EH (cell line): ENCODE data around the gene PAX8.
A peak's percentile ranks its signal among the peaks of the same experiment; 100 is the strongest.

Experiments used
- DNase-seq: peaks from one replicate; pipeline ENCODE4 v3.0.0-alpha.2; 2015; ENCODE audit warnings: low read depth

Gene PAX8

DNA sequence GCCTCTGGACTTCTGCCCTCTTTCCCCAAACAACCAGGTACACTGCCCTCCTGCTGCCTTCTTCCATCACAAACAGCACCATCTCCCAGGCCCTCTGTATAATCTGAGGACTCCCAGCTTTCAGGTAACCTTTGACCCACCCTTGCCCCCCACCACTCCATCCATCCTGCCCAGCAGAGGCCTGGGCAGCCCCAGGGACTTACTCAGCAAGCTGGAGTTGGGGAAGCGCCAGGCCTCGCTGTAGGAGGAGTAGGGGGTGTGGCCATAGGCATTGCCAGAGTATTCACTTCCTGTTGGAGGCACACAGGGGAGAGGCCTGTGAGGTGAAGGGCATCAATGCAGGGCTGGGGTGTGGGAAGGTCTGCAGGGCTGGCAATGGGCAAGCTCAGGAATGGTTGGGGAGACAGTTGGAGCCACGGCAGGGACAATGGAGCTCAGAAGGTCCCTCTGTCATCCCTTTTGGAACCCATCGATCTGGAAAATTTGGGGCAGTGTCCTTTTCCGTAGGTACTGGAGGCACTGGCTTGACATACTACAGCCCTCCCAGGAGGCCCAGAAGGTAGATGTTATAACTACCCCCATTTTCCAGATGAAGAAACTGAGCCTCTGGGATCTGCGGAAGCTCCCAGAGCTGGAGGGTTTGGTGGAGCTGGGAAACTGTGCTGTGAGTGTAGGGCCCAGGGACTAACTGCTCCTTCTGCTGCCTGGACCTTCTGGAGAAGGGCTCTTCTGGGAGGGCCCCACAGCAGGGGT is 58.7 kb downstream of the PAX8 start:
- peak; percentile 69 for DNase-seq

DNA sequence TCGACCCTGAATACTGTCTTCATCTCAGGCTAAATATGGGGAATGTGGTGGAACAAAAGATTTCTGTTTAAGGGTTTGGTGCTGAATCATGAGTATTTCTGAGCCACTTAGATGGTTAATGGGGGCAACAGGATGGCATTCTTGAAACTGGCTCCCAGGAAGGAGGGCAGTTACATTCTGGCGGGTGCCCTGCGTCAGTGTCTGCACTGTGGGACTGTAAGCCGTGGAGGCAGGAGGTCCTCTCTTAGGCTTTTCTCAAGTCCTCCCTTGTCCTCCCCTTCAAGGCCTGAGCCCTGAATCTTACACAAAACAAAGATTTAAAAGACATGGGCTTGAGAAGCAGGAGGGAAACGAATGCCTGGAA is 59.2 kb downstream of the PAX8 start:
- DNase-seq, result no peak

DNA sequence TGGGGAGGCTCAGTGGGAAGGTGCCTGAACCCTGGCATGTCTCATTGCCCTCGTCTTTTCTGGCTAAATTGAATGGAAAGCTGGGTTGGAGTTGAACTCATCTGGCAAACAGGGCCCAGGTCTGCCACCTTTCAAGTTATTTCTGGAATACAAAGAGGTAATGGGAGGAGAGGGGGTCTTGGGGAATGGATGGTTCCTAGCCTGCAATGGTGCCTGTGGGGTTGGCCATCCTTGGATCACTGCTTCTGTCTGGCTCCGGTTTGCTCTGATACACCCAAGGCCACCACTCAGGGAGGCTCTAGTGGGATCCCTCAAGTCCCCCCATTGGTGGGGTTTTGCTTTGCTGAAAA is 59.7 kb downstream of the PAX8 start:
- no peak for DNase-seq

DNA sequence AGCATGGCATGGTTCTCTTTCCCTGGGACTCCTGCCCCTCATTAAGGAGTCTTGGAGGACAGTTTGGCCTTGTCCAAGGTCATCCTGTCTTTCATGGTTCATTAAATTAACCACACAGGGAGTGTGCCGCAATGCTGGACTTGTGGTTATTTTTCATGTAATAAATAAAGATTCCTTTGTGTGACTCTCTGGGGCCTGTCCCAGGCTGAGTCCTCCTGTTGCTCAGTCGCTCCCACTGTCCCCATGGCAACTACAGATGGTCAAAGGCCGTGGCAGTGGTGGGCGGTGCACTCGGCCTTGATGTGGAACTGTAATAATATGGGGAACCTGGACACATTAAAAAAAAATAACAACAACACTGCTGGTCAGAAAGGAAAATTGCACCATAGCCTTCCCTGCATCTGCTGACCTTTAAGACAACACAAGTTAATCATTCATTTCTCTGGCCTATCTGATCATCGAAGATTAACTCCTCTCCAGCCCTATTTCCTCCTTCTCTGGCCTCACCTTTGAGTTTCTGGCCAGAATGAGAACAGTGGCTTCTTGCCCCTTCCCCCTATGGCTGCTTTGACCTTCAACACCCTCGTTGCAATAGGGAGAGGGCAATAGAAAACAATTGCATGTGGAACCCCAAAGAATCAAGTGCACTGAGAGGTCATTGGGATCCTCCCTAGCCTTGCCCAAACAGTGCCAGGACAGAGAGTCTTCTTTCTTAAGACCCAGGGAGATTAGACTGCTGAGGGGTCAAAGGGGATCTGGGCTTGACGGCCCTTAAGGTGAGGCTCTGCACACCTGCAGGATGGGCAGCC is 60.2 kb downstream of the PAX8 start:
- DNase-seq, result peak; percentile 75

DNA sequence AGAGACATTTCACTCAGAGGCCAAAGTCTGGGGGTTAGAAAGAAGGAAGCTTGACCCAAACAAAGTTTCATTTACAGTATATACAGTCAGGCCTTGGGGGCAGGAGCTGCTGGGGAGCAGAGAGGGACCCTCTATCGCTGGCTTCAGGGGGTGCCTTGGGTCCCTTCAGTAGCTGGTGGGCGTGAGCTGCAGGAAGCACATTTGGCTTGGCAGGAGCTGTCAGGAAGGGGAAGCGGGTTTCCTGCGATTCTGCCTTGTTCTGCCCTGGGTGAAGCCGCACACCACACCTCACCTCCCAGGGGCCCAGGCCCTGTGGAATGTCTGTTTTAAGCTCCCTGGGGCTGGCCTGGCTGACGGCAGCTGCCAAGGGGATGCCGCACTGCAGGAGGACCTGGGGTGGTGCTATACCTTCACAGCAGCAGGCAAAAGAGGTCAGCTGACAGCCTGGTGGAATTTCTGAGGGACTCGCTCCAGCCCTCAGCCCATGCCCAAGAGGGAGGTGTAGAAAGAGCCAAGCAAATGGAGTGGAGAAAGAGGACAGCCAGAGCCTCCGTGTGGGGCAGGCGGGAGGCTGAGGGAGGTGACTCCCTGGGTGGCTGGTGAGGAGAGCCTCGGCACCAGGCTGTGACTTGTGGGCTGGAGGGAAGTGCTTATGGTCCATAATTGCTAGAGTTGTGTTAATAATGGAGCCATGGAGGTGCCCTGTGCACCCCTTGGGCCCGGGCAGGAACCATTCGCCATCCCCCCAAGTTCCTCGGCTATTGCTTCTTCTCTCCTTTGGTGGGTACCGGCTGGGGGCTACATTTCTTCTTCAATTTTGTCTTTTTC is 61.1 kb downstream of the PAX8 start:
- no peak for DNase-seq

DNA sequence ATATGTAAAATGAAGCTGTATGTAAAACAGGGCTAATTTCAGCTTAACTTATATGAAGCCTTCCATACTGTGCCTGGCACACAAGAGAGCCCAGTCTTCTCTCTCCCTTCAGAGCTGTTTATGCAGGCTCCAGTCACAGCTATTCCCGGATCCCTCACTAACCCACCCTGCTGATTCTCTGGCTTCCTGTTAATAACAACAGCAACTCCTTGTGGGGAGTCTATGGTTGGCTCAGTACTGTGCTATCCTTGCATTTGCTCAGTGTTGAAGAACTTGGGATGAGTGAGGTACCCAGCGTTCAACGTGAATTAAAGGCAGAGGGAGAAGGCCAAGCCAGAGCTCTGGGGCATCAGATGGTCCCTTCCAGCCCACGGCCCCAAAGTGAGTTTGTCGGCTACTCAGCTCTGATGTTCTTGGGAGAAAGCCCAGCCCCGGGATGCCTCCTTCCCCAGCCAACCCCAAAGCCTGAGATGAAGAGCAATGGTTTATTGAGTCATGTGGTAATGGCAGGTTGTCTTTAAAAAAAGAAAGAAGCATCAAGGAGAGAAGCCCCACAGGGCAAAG is 61.7 kb downstream of the PAX8 start:
- DNase-seq, result no peak

DNA sequence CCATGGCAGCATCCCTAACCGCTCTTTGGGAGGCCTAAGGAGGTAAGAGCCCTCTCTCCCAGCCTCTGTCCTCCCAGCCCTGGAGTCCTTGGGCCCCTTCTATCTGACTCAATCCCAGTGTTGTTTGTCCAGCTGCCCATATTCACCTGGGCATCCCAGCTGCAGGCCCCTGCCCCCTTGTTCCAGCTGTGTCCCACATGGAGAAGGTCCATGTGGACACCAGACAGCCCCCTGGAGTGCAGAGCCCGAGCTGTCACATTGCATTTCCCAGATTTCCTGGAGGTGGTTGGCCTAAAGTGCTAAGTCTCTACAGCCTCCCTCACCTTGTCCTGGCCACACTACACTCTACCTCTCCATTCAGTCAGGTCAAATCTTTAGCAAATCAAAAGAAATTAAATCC is 62.4 kb downstream of the PAX8 start:
- DNase-seq, result no peak

DNA sequence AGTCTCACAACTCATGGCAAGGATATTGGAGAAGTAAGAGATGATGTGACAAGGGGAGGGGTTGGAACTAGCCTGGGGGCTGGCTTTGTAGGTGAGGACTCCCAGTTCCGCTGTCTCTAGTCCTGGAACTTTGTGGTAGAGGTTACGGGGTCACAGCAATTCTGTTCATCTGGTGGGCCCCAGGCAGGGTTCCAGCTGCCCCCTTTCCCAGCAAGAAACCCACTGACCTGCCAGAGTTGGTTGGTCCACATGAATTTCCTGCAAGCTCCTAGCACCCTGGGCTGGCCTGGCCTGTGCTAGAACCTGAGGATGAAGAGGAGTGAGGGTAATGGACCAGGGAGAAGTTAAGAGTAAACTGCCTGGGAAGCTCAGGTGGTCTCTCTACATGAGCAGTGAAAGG is 63.7 kb downstream of the PAX8 start:
- DNase-seq, result no peak

DNA sequence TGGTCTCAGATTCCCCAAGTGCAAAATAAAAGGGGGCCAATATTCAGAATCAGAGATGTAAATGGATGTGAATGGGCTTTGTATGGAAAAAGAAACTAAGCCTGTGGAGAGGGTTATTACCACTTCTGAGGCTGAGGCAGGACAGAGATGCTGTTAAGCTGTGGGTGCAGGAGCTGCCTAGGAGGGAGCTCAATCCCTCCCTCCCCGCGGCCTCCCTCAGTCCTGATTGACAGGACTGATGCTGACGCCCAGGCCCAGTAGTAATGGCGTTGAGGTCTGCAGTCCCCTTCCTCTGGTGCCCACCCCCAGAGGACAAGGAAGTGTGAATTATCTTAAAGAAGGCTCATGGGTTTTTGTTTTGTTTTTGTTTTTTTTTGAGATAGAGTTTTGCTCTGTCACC is 64.6 kb downstream of the PAX8 start:
- no peak for DNase-seq

DNA sequence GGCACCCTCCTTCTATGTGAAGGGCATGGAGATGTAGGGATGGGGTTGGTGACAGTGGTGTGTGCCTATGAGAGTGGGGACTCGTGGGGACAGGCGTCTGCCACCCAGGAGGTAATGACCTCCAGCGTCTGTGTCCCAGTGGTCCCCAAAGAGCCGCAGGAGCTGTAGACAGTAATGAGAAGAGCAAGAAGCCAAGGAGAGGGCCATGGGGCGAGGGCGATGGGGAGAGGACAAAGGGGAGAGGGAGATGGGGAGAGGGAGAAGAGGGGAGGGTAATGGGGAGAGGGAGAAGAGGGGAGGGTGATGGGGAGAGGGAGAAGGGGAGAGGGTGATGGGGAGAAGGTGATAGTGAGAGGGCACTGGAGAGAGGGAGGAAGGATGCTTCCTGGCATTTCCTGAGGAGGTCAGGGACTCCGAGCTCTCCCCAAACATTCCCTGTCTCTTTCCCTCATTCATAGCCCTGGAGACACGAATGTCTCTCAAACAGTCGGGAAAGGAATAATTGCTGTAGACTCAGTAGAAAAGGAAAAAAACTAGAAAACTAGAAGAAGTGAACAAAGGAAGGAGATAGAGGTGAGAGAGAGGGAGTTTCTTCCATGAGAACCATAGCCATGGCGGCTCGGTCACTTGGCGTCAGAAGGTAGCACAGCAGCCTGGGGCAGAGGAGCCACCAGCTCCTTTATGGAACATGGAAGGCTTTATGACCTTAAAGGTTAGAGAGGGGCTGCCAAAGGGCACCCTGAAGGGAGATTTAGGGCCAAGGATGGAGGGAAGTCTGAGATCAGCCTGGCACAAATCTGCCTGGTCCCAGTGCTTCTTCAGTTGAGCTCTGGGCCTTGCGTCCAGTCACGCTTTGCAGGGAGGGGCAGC is 65.4 kb downstream of the PAX8 start:
- no peak for DNase-seq

DNA sequence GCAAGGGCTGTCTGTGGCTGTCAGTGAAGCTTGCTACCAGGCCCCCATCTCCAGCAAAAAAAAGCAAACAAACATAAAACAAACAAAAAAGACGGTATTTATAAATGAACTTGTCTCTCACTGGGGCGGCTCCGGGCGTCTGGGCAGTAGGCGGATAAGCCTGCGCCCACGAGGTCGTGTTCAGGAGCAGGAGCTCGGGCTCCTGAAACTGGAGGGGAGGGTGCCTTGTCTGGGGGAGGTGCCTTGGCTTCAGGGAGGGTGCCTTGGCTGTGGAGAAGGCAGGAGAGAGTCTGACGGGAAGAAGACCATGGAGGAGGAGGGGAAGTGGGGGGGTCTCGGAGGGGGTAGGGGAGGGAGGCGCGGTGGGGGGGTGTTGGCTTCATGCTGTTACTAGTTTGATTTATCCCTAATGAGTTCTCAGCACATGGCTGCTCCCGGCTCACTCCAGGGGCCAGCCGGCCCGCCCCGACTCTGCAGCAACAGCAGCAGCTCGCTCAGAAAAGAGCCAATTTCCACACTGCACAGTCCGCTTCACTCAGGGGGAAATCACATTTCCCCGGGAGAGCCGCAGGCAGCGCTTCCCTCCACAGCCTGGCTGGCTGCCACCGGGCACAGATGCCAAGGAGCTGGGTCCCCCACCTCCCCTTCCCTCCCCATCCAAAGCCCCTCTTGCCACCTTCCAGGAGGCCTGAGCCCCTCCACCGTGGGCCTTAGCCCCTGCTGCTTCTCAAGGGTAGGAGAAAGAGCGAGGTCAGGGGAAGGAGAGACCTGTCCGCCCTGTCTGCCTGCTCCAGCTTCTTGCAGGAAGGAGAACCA is 66.3 kb downstream of the PAX8 start:
- no peak for DNase-seq

DNA sequence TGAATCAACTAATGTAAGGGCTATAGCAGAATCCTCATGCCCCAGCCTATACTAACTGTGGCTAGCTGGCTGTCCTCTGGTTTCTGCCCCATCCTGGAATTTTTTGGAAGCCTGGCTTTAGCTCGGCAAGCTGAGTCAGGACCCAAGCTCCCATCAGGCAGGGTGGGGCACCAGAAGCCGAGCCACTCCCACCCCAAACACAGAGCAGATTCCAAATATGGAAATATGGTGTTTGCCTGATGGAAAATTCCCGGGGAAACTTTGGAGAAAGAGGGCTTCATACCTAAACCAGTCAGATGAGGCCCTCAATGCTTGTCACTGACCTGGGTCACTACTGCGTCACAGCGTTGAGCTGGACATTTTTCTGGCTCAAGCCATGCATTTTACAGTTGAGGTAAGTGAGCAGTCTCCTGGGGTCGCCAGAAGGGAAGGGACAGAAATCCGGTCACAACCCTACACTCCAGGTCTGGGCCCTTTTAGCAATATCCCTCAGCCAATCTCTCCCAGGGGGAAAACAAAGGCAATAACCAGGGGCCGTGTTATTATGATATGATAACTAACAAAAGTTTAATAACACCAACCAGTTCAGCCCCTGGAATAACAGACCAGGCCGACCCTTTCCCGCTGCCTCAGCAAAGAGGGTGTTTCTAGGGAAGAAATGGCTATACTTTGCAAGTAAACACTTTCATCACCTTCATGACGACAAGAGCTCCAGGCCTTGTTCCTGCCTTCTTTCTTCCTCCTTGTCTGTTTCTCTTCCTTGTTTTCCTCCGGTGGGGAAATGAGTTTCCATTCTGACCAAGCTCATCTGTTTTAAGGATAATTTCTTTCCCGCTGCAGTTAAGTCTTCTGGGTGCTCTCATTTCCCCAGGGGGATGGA is 67.3 kb downstream of the PAX8 start:
- peak; percentile 91 for DNase-seq

DNA sequence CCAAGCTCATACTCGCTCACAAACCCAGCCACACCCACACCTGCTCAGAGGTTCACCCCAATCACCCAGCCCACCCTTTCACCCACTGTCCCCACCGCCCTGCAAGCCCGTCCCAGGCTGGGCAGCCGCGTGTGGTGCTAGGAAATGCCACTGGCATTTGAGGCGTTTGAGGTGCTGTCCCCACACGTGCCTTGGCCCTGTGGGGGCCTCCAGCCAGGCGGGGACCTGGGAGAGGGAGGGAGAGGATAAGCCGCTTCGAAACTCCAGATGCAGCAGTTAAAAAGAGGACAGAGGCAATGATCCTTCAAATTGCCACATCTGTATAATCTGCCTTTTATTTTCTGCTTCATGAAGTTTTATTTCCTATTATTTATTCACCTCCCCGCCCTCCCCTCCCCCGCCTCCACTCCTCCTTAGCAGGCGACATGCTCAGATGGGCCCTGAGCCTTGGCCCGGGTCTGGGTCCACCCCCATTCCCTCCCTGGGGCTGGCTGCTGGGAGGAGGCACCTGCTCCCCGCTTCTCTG is 69.0 kb downstream of the PAX8 start:
- no peak for DNase-seq

DNA sequence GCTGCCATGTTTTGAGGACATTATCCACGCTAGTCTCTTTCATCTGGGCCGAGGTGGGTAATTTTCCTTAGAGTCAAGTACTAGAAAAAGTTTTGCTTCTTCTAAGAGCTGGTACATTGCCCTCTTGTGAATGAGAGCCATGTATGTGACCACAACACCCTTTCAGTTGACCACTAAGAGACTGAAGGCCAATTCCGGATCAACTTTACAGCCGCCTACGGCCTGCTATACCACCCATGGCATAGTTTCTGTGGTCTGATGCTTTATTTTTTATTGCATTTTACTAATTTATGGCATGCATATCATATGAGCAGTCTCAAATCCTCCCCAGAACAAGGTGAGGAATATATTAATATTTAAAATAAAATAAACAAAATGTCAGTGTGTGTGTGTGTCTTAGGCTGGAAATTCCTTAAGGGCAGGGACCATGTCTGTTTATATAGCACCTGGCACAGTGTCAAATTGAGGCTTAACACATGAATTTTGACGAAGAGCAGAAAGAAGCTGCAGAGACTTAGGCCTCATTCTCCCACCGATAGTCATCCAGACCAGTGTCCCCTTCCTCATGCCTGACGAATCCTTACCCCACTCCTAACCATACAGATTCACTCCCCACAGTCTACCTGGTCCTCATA is 69.6 kb downstream of the PAX8 start:
- peak; percentile 82 for DNase-seq

DNA sequence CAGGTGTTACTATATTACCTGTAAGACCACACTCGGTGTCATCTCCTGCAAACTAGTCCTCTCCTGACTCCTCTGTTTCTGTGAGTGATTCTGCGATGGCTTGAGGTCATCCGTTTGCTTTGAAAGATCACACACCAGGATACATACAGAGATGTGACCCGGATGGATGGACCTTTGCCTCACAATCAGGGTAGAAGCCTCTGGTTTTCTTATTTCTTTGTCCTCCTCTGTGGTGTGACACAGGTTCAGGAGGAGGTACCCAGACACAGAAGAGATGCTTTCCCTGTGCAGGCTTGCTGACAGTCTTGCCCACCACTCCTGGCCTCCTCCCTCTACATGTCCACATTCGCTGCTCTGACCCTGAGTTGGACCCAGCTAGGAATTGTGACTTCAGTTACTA is 70.3 kb downstream of the PAX8 start:
- DNase-seq, result no peak

DNA sequence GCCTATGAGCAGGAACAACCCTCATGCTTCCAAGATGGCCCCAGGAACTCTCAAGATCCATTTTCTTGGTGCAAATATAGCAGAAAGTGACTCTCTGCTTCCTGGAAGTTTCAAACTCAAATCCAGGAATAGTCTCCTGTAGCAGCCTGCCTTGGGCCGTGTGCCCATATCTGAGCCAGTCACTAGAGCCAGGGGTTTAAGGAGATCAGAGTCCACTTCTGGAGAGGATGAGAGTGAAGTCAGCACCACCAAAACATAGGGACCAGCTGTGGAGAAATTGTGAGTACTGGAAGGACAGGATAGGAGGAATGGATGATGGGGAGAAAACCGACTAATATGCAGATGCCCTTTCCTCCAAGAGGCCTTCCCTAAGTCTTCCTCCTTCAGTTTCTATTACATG is 71.7 kb downstream of the PAX8 start:
- no peak for DNase-seq

DNA sequence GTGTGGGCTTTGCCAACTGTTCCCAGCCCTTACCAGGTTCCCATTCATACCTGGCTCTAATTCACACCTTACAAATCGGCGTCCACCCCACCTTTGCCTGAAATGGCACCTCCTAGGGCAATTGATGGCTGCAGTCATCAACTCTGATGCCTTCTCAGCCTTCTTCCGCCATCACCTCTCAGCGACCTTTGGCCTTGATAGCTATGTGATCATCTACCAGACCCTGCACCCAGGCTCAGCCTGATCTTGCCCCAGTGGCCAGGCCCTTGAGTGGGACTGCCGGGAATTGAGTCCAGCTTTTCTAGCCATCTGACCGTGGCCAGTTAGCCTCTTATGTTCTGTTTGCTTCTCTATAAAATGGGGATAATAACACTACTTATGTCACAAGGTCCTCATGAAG is 72.5 kb downstream of the PAX8 start:
- DNase-seq, result no peak

DNA sequence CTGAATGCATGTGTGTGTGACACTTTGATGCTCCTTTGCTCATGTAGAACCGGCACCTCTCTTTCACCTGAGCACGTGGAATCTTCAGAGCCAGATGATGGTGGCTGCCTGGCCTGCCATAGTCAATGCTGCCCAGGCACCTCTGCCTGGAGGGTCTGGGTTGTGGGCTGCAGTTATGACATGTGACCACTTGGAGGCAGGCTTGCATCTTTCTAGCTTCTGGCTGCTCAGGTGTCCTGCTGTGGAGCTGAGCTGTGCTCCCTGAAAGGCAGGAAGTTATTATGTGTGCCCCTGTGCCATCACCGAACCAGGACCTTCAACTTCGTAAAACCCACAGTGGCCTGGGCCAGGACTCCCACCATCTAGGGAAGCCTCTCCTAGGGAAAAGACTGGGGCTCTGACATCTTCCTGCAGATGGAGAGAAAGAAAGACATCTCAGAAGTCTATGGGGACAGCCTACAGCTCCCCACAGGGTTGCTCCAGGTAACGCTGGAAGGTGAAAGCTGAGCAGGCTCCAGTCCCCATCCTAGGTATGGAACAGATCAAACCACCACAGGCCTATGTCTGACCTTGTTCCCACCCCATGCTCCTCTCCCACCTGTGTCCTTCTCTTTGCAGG is 74.7 kb downstream of the PAX8 start:
- DNase-seq, result peak; percentile 77

DNA sequence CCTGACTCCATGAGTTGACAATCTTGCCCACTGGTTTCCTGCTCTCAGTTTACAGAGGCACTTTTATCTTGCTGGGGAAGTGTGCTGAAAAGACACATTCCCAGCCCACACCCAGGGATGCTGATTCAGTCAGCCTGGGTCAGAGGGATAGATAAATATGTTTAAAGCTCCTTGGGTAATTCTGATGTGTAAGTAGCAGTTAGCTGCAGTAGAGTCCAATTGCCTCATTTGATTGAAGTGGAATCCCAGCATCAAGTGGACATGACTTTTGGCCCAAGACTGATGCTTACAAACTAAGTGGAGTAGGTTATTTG is 75.5 kb downstream of the PAX8 start:
- no peak for DNase-seq
